Spleen (tissue), 7 donors: Measurements from ENCODE around the gene U2AF2.

Source experiments
- POLR2A ChIP-seq, 3 donors: fragments of 450-650 bp; IDR thresholded peaks; one replicate each; pipeline ENCODE4 v1.5.1; 2017; ENCODE audit warnings: antibody characterized with exemption in 3 of 3, mild to moderate bottlenecking in 1 of 3
- TF ChIP-seq, protein P1 (sequence below), 11 experiments: fragments of 200-600 bp in 7 of 11; fragments of 450-650 bp in 4 of 11; sonication (generic) in 4 of 11; IDR thresholded peaks in 8 of 11; conservative IDR thresholded peaks in 3 of 11; 1 replicate in 7 of 11; 2 replicates in 4 of 11; pipeline versions ENCODE4 v1.4.0 to v1.8.0; 2016 to 2021; ENCODE audit warnings: antibody characterized with exemption in 11 of 11, inconsistent platforms in 4 of 11, mild to moderate bottlenecking in 1 of 11
- donor health status: DM: no; HTN: no; CAD: no; lungs with moderate emphysema.
- donor health status: DM: no; HTN: no; CAD: no.
- donor health status: DM: no; HTN: no; CAD: no.

DNA sequence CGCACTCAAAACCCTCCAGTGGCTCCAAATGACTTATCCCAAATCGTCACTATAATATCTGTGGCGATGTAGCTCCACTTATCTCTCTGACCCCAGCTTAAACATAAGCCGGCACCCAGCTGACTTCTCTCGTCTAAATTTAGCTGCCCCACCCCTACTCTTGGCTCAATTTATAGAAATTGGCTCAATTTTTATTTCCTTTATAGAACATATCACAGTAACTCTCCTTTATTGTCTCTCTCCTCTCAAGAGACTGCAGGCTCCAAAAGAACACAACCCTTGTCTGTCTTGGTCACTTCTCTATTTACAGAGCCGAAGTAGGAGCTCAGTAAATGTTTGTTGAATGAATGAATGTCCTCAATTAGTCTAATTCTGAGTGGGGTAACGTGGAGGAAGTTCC lies 31.3 kb upstream of the U2AF2 start:
- TF ChIP-seq, protein P1, sequence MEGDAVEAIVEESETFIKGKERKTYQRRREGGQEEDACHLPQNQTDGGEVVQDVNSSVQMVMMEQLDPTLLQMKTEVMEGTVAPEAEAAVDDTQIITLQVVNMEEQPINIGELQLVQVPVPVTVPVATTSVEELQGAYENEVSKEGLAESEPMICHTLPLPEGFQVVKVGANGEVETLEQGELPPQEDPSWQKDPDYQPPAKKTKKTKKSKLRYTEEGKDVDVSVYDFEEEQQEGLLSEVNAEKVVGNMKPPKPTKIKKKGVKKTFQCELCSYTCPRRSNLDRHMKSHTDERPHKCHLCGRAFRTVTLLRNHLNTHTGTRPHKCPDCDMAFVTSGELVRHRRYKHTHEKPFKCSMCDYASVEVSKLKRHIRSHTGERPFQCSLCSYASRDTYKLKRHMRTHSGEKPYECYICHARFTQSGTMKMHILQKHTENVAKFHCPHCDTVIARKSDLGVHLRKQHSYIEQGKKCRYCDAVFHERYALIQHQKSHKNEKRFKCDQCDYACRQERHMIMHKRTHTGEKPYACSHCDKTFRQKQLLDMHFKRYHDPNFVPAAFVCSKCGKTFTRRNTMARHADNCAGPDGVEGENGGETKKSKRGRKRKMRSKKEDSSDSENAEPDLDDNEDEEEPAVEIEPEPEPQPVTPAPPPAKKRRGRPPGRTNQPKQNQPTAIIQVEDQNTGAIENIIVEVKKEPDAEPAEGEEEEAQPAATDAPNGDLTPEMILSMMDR (IDR thresholded peaks at IDR 0.05 in 8 of 11, conservative IDR thresholded peaks at IDR 0.05 in 3 of 11): no peak
- TF ChIP-seq POLR2A (IDR thresholded peaks at IDR 0.05): no peak
